ENCODE data around the gene IGFBP5.

DNA sequence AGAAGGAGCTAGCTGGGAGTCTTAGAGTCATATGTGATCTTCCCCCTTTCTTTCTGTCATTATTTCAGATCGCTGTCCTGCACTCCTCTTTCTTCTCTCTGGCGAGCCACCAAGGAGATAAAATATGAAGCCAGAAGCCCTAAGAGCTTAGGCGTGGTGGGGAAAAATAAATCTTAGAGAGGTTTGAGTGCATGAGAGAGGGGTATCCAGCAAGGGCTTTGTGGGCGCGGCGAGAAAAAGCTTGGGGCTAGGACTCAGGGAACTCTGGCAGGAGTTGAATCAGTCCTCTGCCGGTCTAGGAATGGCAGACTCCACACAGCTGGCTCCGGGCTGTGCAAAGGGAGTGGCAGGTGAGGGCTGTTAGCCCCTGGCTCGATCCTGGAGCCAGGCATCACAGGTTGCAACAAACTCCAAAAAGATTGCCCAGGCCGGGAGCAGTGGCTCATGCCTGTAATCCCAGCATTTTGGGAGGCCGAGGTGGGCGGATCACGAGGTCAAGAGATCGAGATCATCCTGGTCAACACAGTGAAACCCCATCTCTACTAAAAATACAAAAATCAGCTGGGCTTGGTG, 20.1 kb upstream of the IGFBP5 start:
- TF ChIP-seq, protein P1, sequence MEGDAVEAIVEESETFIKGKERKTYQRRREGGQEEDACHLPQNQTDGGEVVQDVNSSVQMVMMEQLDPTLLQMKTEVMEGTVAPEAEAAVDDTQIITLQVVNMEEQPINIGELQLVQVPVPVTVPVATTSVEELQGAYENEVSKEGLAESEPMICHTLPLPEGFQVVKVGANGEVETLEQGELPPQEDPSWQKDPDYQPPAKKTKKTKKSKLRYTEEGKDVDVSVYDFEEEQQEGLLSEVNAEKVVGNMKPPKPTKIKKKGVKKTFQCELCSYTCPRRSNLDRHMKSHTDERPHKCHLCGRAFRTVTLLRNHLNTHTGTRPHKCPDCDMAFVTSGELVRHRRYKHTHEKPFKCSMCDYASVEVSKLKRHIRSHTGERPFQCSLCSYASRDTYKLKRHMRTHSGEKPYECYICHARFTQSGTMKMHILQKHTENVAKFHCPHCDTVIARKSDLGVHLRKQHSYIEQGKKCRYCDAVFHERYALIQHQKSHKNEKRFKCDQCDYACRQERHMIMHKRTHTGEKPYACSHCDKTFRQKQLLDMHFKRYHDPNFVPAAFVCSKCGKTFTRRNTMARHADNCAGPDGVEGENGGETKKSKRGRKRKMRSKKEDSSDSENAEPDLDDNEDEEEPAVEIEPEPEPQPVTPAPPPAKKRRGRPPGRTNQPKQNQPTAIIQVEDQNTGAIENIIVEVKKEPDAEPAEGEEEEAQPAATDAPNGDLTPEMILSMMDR (IDR thresholded peaks at IDR 0.05; ENCODE audit: extremely low read depth in 1 of 2, insufficient read depth in 1 of 2, low read depth in 1 of 2, low read length in 2 of 2): no peak
- no peak for TF ChIP-seq POLR2A (IDR thresholded peaks at IDR 0.05; ENCODE audit: low read depth, low read length)
